HG03457 (cell line): ENCODE measurements around the gene CRKL.
"Not testable (repeated sequence)": the region's sequence is repeated elsewhere in the genome, so short reads cannot be mapped to it uniquely, and the experiment has no call there.

Experiments
- ATAC-seq: cut with Tn5 transposase; IDR thresholded peaks from one replicate; pipeline ENCODE4 v1.9.1; 2021; ENCODE audit warnings: moderate number of reproducible peaks; ENCODE audit not compliant: unreplicated experiment

CRKL gene

GRCh38 chr22:20916916-20917810 lies at the start of gene CRKL:
Gene CRKL, plus strand, starts transcription at chr22:20917407. Its CDS starts 528 bp downstream, at chr22:20917935.
- ATAC-seq, result peak; percentile 87

GRCh38 chr22:20868025-20868962 lies 48.9 kb upstream of the CRKL start:
- ATAC-seq, result no peak

- no peak for ATAC-seq
Measured at GRCh38 chr22:20869234-20869633, 48.0 kb upstream of the CRKL start.

GRCh38 chr22:20873214-20873613 lies 44.0 kb upstream of the CRKL start:
- no peak for ATAC-seq

GRCh38 chr22:20875296-20875695 lies 41.9 kb upstream of the CRKL start:
- ATAC-seq, result no peak

GRCh38 chr22:20877715-20878114 lies 39.5 kb upstream of the CRKL start:
- no peak for ATAC-seq

GRCh38 chr22:20881231-20881630 lies 36.0 kb upstream of the CRKL start:
- no peak for ATAC-seq

GRCh38 chr22:20881869-20882815 lies 35.1 kb upstream of the CRKL start:
- ATAC-seq, result no peak

GRCh38 chr22:20882855-20883254 lies 34.4 kb upstream of the CRKL start:
- no peak for ATAC-seq

- no peak for ATAC-seq
Measured at GRCh38 chr22:20884454-20884853, 32.8 kb upstream of the CRKL start.

GRCh38 chr22:20885017-20885556 lies 32.1 kb upstream of the CRKL start:
- no peak for ATAC-seq

GRCh38 chr22:20885557-20886323 lies 31.5 kb upstream of the CRKL start:
- no peak for ATAC-seq

- ATAC-seq, result no peak
Measured at GRCh38 chr22:20887375-20887774, 29.8 kb upstream of the CRKL start.

- no peak for ATAC-seq
Measured at GRCh38 chr22:20889025-20889704, 28.0 kb upstream of the CRKL start.

GRCh38 chr22:20889904-20890540 lies 27.2 kb upstream of the CRKL start:
- no peak for ATAC-seq

- ATAC-seq, result no peak
Measured at GRCh38 chr22:20890975-20891374, 26.2 kb upstream of the CRKL start.

GRCh38 chr22:20897737-20898136 lies 19.5 kb upstream of the CRKL start:
- not testable (repeated sequence) for ATAC-seq

GRCh38 chr22:20899827-20900423 lies 17.3 kb upstream of the CRKL start:
- no peak for ATAC-seq
